GM19438 (cell line): ENCODE data around the gene PALLD.
"Not testable (repeated sequence)": the region's sequence is repeated elsewhere in the genome, so short reads cannot be mapped to it uniquely, and the experiment has no call there.

Source experiments
- ATAC-seq: cut with Tn5 transposase; IDR thresholded peaks from one replicate; pipeline ENCODE4 v1.9.1; 2021; ENCODE audit warnings: low read depth; ENCODE audit not compliant: unreplicated experiment

The PALLD gene

DNA sequence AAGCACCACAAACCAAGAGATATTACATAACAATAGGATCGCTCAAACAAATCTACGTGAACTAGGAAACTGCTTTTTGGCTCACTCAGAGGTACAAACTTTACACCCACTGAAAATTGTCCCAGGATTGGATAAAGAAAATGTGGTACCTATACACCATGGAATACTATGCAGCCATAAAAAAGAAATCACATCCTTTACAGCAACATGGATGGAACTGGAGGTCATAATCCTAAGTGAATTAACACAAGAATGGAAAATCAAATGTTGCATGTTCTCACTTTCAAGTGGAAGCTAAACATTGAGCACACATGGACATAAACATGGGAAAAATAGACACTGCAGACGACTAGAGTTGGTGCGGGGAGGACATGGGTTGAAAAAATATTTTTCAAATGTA is 305.4 kb downstream of the PALLD start:
- ATAC-seq, result no peak

- ATAC-seq, result not testable (repeated sequence)
These were observed 306.2 kb downstream of the PALLD start for GRCh38 chr4:168803052-168803451.

- no peak for ATAC-seq
These were observed 306.9 kb downstream of the PALLD start for GRCh38 chr4:168803732-168804131.

GRCh38 chr4:168804146-168804545 is 307.3 kb downstream of the PALLD start:
- ATAC-seq, result no peak

DNA sequence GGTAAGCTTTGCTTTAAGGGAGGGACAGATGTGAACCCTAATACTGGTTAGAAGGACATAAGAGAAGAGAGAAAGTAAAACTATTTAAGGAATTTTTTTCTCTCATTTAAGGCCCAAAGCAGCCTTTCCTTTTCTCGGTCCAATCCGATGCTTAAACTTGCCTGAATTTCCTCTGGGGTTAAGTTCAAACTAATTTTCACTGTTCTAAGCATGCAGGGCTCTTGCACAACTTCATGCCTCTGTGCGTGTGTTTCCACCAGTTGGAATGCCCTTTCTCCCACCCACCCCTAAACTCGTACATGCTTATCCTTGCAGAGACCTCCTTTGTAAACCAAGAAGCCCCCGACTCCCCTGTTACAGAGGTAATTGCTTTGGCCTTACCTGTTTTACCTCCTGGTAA is 308.5 kb downstream of the PALLD start:
- ATAC-seq, result no peak

DNA sequence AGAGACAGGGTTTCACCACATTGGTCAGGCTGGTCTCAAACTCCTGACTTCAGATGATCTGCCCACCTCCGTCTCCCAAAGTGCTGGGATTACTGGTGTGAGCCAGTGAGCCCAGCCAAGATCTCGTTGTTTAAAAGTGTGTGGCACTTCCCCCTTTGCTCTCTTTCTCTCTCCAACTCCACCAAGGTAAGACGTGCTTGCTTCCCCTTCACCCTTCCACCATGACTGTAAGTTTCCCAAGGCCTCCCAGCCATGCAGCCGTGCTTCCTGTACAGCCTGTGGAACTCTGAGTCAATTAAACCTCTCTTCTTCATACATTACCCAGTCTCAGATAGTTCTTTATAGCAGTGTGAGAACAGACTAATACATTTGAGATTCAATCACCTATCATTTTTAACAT is 309.4 kb downstream of the PALLD start:
- ATAC-seq, result not testable (repeated sequence)

- no peak for ATAC-seq
These were observed 314.4 kb downstream of the PALLD start for GRCh38 chr4:168811207-168811606.

DNA sequence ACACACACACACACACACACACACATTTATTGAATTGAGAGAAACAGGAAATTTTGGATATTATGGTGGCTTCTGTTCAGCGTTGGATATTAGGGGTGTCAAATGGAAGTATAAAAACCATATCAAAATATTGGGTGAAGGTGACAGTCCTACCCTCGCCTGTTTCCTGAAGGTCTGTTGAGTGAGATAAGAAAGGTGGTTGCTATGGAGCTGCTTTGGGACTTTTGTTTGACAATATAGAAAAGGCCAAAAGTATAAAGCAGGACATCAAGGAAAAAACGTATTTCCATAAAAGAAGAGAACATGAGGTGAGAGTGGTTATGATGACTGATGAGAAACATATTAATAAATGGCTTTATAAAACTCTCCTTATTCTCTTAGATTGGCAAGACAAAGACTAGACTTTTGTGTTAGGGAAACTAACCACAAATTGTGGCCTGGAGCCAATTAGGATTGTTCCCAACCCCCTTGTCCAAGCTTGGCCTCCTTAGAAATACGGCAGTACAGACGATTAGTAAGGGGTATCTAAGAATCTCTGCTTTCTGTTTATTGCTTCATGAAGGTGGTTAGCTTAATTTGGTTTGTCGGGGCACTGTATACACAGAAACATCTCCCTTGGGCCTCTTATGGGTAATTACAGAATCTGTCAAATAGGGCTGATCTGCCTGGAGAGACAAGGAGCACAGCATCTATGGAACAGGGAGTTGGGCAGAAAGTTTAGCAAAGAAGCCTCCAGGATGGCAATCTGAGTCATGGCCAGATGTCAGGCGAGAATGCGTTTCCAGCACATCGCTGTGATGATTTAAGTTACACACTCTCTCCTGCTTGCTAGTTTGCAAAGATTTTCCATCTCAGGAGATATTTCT is 315.2 kb downstream of the PALLD start:
- no peak for ATAC-seq

DNA sequence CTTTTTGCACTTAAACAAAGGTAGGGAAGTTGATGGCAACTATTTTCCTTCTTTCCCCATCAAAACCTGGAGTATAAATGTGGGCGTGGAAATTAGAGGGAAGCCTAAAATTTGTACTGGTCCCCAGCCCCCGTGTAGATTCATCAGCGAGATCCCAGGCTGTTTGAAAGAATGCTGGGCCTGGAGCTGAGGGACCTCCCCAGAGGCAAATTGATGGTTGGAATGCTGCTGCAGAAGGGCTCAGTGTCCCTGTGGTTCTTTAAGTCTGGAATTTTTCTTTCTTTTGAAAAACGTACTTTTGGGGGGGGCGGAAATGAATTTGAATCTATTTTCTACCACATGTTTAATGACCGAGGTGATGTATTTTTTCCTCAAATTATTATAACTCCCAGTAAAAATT is 316.0 kb downstream of the PALLD start:
- ATAC-seq, result no peak

DNA sequence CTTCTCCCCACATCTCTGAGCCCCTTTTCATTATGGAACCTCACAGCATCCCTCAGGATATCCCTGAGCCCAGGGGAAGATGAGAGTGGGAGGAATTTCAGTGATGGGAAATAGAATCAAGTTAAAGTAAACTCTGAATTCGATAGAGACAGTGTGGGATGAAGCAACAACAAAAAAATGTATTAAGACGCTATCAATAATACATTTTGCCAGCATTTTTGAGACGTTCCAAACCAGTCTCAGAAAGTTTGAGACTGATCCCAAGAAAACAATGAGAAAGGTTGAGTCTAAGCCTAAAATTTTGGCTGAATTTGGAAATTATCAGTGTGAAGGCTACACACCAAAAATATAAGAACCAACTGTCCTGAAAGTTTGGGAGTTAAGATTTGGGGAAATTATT is 317.0 kb downstream of the PALLD start:
- no peak for ATAC-seq

GRCh38 chr4:168815379-168816345 is 318.8 kb downstream of the PALLD start:
- no peak for ATAC-seq

GRCh38 chr4:168817370-168817769 is 320.5 kb downstream of the PALLD start:
- ATAC-seq, result no peak

- ATAC-seq, result no peak
These were observed 325.6 kb downstream of the PALLD start for GRCh38 chr4:168822481-168822880.

DNA sequence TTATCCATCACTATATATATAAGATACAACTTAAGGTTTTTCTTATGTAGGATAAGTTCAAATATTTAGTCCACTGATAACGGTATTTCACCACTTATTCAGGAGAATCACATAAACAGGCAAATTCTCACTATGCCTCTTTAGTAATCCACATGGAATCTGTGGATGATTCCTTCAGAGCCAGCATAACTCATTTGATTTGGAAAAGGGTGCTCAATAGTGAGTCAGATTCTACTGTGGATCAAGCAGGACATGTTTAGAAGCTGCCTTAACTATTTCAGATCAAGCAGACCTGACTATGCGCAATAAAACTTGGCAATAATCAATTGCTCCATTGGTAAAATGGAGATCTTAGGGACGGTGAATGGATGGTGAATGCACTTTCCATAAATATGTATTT is 329.1 kb downstream of the PALLD start:
- ATAC-seq, result no peak

DNA sequence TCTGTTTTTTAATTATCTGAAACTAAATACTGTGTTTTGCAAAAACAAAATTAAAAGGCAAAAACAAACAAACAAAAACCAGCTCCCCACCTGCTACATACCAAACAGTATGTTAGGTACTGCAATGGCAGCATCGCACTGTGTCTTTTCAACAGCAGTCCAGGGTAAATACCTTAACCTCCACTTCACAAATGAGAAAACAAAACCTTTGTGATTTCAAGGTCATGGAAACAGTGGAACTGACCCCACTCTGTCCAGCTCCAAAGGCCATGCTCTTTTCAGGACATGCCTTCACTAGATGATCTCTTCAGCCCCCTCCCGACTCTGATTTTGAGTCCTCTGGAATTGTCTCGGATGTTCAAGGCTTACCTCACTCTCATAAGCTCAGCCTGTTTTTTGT is 329.8 kb downstream of the PALLD start:
- ATAC-seq, result no peak

GRCh38 chr4:168830777-168831512 is 334.1 kb downstream of the PALLD start:
- ATAC-seq, result no peak

- ATAC-seq, result peak; percentile 26
These were observed 334.7 kb downstream of the PALLD start for GRCh38 chr4:168831585-168831918.

- peak; percentile 92 for ATAC-seq
These were observed 335.3 kb downstream of the PALLD start for GRCh38 chr4:168831919-168832762.

- no peak for ATAC-seq
These were observed 336.1 kb downstream of the PALLD start for GRCh38 chr4:168832763-168833575.
